Nephron (organoid): ENCODE measurements around the gene DEPDC5.

Source experiments
- H3K27ac Mint-ChIP-seq, 3 experiments: 2 replicates each; pipeline ENCODE4 v1.8.0; 2020; ENCODE audit warnings: mixed read lengths in 3 of 3, mild to moderate bottlenecking in 2 of 3, moderate library complexity in 1 of 3
- H3K27me3 Mint-ChIP-seq: 2 replicates; pipeline ENCODE4 v1.8.0; 2021; ENCODE audit warnings: low read depth, mild to moderate bottlenecking, moderate library complexity, mixed read lengths
- H3K36me3 Mint-ChIP-seq: 2 replicates; pipeline ENCODE4 v1.8.0; 2020; ENCODE audit warnings: low read depth, mixed read lengths
- H3K4me1 Mint-ChIP-seq: 2 replicates; pipeline ENCODE4 v1.8.0; 2020; ENCODE audit warnings: mixed read lengths
- H3K4me3 Mint-ChIP-seq, 3 experiments: 2 replicates each; pipeline ENCODE4 v1.8.0; 2020; ENCODE audit warnings: mild to moderate bottlenecking in 3 of 3, mixed read lengths in 3 of 3, moderate library complexity in 2 of 3
- H3K9me3 Mint-ChIP-seq: 2 replicates; pipeline ENCODE4 v1.8.0; 2020; ENCODE audit warnings: mixed read lengths
- CTCF ChIP-seq, 3 experiments: fragments of 200-600 bp; sonication (generic); IDR thresholded peaks; one replicate each; pipeline ENCODE4 v1.5.0; 2021; ENCODE audit warnings: antibody characterized with exemption in 3 of 3; ENCODE audit not compliant: unreplicated experiment in 3 of 3

Gene DEPDC5

GRCh38 chr22:31881200-31881599, 127.4 kb downstream of the DEPDC5 start:
- no peak for TF ChIP-seq CTCF (IDR thresholded peaks at IDR 0.05; ENCODE audit: unreplicated experiment in 3 of 3)
- no peaks in the 10 kb centered on the region for H3K9me3 Mint-ChIP-seq
- H3K4me3 Mint-ChIP-seq, result no peak overlapping the region
- H3K27ac Mint-ChIP-seq, result no peak overlapping the region
- H3K27me3 Mint-ChIP-seq, result no peaks in the 10 kb centered on the region
- peaks cover 49% of the 10 kb centered on the region for H3K36me3 Mint-ChIP-seq
- H3K4me1 Mint-ChIP-seq, result no peaks in the 10 kb centered on the region

GRCh38 chr22:31881865-31882264, 128.0 kb downstream of the DEPDC5 start:
- Mint-ChIP-seq H3K27ac (no peak overlapping the region), H3K4me3 (no peak overlapping the region), H3K9me3 (no peaks in the 10 kb centered on the region), H3K27me3 (no peaks in the 10 kb centered on the region), H3K4me1 (no peaks in the 10 kb centered on the region), H3K36me3 (peaks cover 50% of the 10 kb centered on the region)
- no peak for TF ChIP-seq CTCF (IDR thresholded peaks at IDR 0.05; ENCODE audit: unreplicated experiment in 3 of 3)

GRCh38 chr22:31882971-31883370, 129.2 kb downstream of the DEPDC5 start:
- no peaks in the 10 kb centered on the region for H3K9me3 Mint-ChIP-seq
- H3K4me3 Mint-ChIP-seq, result no peak overlapping the region
- H3K4me1 Mint-ChIP-seq, result no peaks in the 10 kb centered on the region
- TF ChIP-seq CTCF (IDR thresholded peaks at IDR 0.05; ENCODE audit: unreplicated experiment in 3 of 3), result no peak
- H3K36me3 Mint-ChIP-seq, result peaks cover 57% of the 10 kb centered on the region
- no peak overlapping the region for H3K27ac Mint-ChIP-seq
- H3K27me3 Mint-ChIP-seq, result no peaks in the 10 kb centered on the region

- H3K36me3 Mint-ChIP-seq, result peaks cover 54% of the 10 kb centered on the region
- no peak overlapping the region for H3K27ac Mint-ChIP-seq
- no peaks in the 10 kb centered on the region for H3K27me3 Mint-ChIP-seq
- H3K9me3 Mint-ChIP-seq, result no peaks in the 10 kb centered on the region
- no peaks in the 10 kb centered on the region for H3K4me1 Mint-ChIP-seq
- H3K4me3 Mint-ChIP-seq, result no peak overlapping the region
- TF ChIP-seq CTCF (IDR thresholded peaks at IDR 0.05; ENCODE audit: unreplicated experiment in 3 of 3), result no peak
Observed at GRCh38 chr22:31883989-31884388, 130.2 kb downstream of the DEPDC5 start.

GRCh38 chr22:31891366-31892079, 137.7 kb downstream of the DEPDC5 start:
- no peaks in the 10 kb centered on the region for H3K27me3 Mint-ChIP-seq
- peak overlapping the region; percentile 7 to 67 (median 36) for H3K27ac Mint-ChIP-seq
- H3K9me3 Mint-ChIP-seq, result no peaks in the 10 kb centered on the region
- H3K4me3 Mint-ChIP-seq, result no peak overlapping the region
- H3K36me3 Mint-ChIP-seq, result peaks cover 40% of the 10 kb centered on the region
- peaks cover 24% of the 10 kb centered on the region for H3K4me1 Mint-ChIP-seq
- no peak for TF ChIP-seq CTCF (IDR thresholded peaks at IDR 0.05; ENCODE audit: unreplicated experiment in 3 of 3)

GRCh38 chr22:31892080-31892433, 138.2 kb downstream of the DEPDC5 start:
- no peak overlapping the region for H3K27ac Mint-ChIP-seq
- no peaks in the 10 kb centered on the region for H3K9me3 Mint-ChIP-seq
- no peaks in the 10 kb centered on the region for H3K27me3 Mint-ChIP-seq
- H3K4me3 Mint-ChIP-seq, result no peak overlapping the region
- H3K36me3 Mint-ChIP-seq, result peaks cover 40% of the 10 kb centered on the region
- H3K4me1 Mint-ChIP-seq, result peaks cover 25% of the 10 kb centered on the region
- TF ChIP-seq CTCF (IDR thresholded peaks at IDR 0.05; ENCODE audit: unreplicated experiment in 3 of 3), result no peak
